ENCODE data around the gene MZT2A. TPM values are rescaled to one million over a fixed set of nuclear protein-coding genes. Genes with fewer than 3 reads are reported as not detected.
A peak's percentile ranks its signal among the peaks of the same experiment; 100 is the strongest.
"Not testable (repeated sequence)": the region's sequence is repeated elsewhere in the genome, so short reads cannot be mapped to it uniquely, and the experiment has no call there.

MZT2A gene
- polyA plus RNA-seq, 1 donor from 2014 or later = 146 TPM

- not testable (repeated sequence) for H3K27ac ChIP-seq (ENCODE audit: low read length); H3K79me2 ChIP-seq (replicated peaks; ENCODE audit: insufficient read depth, low read length); H4K20me1 ChIP-seq (ENCODE audit: insufficient read depth); H2AFZ ChIP-seq (ENCODE audit: low read depth, low read length); H3K4me2 ChIP-seq (ENCODE audit: low read length); H3K9me3 ChIP-seq (ENCODE audit: low read length); H3F3A ChIP-seq (ENCODE audit: insufficient read depth, low read length, poor library complexity, severe bottlenecking); H3K4me3 ChIP-seq (ENCODE audit: low read length); H3K36me3 ChIP-seq (ENCODE audit: insufficient read depth, low read length); H3K9ac ChIP-seq (ENCODE audit: low read length); H3K9me2 ChIP-seq (ENCODE audit: insufficient read depth, low read length); H3K27me3 ChIP-seq (ENCODE audit: insufficient read depth, low read depth, low read length)
These were observed 37.0 kb upstream of the MZT2A start for GRCh38 chr2:131528981-131529863.

- H3K9ac ChIP-seq (ENCODE audit: low read length) = peak within 1 kb of the TSS; percentile 45
These were observed 35.2 kb upstream of the MZT2A start, which contains the start of gene CCDC74A for GRCh38 chr2:131527131-131528001. Gene CCDC74A, plus strand, starts transcription at chr2:131527888. Its CDS starts 83 bp downstream, at chr2:131527971.

DNA sequence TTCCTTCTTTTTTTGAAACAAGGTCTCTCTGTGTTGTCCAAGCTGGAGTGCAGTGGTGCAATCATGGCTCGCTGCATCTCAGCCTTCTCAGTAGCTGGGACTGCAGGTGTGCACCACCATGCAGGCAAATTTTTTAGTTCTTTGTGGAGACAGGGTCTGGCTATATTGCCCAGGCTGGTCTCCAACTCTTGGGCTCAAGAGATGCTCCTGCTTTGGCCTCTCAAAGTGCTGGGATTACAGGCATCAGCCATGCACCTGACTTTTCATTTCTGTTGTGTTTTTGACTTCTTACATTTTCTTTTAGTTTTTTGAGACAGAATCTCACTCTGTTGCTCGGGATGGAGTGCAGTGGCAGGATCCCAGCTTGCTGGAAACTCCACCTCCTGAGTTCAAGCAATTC, 33.1 kb upstream of the MZT2A start:
- not testable (repeated sequence) for H3F3A ChIP-seq (ENCODE audit: insufficient read depth, low read length, poor library complexity, severe bottlenecking); H3K4me3 ChIP-seq (ENCODE audit: low read length); H3K27ac ChIP-seq (ENCODE audit: low read length); H3K36me3 ChIP-seq (ENCODE audit: insufficient read depth, low read length); H3K9me2 ChIP-seq (ENCODE audit: insufficient read depth, low read length); H4K20me1 ChIP-seq (ENCODE audit: insufficient read depth); H3K27me3 ChIP-seq (ENCODE audit: insufficient read depth, low read depth, low read length); H3K4me2 ChIP-seq (ENCODE audit: low read length); H3K9me3 ChIP-seq (ENCODE audit: low read length); H3K79me2 ChIP-seq (replicated peaks; ENCODE audit: insufficient read depth, low read length); H3K9ac ChIP-seq (ENCODE audit: low read length); H2AFZ ChIP-seq (ENCODE audit: low read depth, low read length)

More at GRCh38 chr2:131527131-131528001, 35.2 kb upstream of the MZT2A start, which contains the start of gene CCDC74A:
- H3K36me3 ChIP-seq (ENCODE audit: insufficient read depth, low read length); H3K4me2 ChIP-seq (ENCODE audit: low read length); H3F3A ChIP-seq (ENCODE audit: insufficient read depth, low read length, poor library complexity, severe bottlenecking); H3K79me2 ChIP-seq (replicated peaks; ENCODE audit: insufficient read depth, low read length); H4K20me1 ChIP-seq (ENCODE audit: insufficient read depth); H2AFZ ChIP-seq (ENCODE audit: low read depth, low read length); H3K27me3 ChIP-seq (ENCODE audit: insufficient read depth, low read depth, low read length); H3K9me2 ChIP-seq (ENCODE audit: insufficient read depth, low read length); H3K9me3 ChIP-seq (ENCODE audit: low read length): not testable (repeated sequence)
- peak within 1 kb of the TSS; percentile 8 for H3K27ac ChIP-seq (ENCODE audit: low read length)
- peak within 1 kb of the TSS; percentile 60 for H3K4me3 ChIP-seq (ENCODE audit: low read length)
- TF ChIP-seq SMC3 (conservative IDR thresholded peaks at IDR 0.05; ENCODE audit: poor library complexity) (peak; percentile 21), CTCF (IDR thresholded peaks at IDR 0.05; ENCODE audit: poor library complexity, severe bottlenecking) (peak; percentile 39), MXI1 (conservative IDR thresholded peaks at IDR 0.05; ENCODE audit: poor library complexity, severe bottlenecking) (peak; percentile 53)
